Measurements from ENCODE around the gene SPEF2.

The SPEF2 gene

GRCh38 chr5:35656721-35657120 lies 39.1 kb downstream of the SPEF2 start:
- no peak for TF ChIP-seq CTCF (IDR thresholded peaks at IDR 0.05; ENCODE audit: low read depth, low read length)
- no peak overlapping the region for H3K4me3 ChIP-seq (ENCODE audit: low read depth, low read length)
- no peak for DNase-seq (ENCODE audit: low read depth)

- TF ChIP-seq CTCF (IDR thresholded peaks at IDR 0.05; ENCODE audit: low read depth, low read length) (no peak), POLR2A (IDR thresholded peaks at IDR 0.05; ENCODE audit: extremely low read depth, insufficient read length) (no peak), MYC (IDR thresholded peaks at IDR 0.05; ENCODE audit: low read depth, low read length) (no peak)
- TF ChIP-seq, protein P1, sequence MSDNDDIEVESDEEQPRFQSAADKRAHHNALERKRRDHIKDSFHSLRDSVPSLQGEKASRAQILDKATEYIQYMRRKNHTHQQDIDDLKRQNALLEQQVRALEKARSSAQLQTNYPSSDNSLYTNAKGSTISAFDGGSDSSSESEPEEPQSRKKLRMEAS (IDR thresholded peaks at IDR 0.05; ENCODE audit: low read depth, low read length), result no peak
- H3K4me3 ChIP-seq (ENCODE audit: low read depth, low read length), result no peak overlapping the region
- DNase-seq (ENCODE audit: low read depth), result no peak
These were observed 40.2 kb downstream of the SPEF2 start for GRCh38 chr5:35657877-35658276.

DNA sequence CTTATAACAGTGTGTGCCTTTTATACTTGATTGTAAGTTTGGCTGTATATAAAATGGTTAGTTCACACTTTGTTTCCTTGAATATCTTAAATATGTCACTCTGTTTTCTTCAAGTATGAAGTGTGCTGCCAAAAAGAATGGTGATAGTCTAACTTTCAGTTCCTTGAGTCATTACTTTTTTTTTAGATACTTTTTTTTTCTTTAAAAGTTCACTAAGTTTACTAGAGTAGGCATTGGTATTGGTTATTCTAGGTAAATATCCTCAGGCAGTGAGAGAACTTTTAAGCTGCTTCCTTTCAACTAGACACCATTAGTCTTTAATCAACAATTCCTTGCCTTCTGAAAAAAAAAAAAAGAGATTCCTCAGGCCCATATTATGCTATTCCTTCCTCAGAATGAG lies 41.9 kb downstream of the SPEF2 start:
- no peak for DNase-seq (ENCODE audit: low read depth)
- H3K4me3 ChIP-seq (ENCODE audit: low read depth, low read length), result no peak overlapping the region
- no peak for TF ChIP-seq POLR2A (IDR thresholded peaks at IDR 0.05; ENCODE audit: extremely low read depth, insufficient read length)
- TF ChIP-seq CTCF (IDR thresholded peaks at IDR 0.05; ENCODE audit: low read depth, low read length), result no peak
- TF ChIP-seq MYC (IDR thresholded peaks at IDR 0.05; ENCODE audit: low read depth, low read length), result no peak
- TF ChIP-seq, protein P1 (IDR thresholded peaks at IDR 0.05; ENCODE audit: low read depth, low read length), result no peak

GRCh38 chr5:35660451-35660850 lies 42.8 kb downstream of the SPEF2 start:
- TF ChIP-seq, protein P1 (IDR thresholded peaks at IDR 0.05; ENCODE audit: low read depth, low read length), result no peak
- no peak for TF ChIP-seq MYC (IDR thresholded peaks at IDR 0.05; ENCODE audit: low read depth, low read length)
- no peak for DNase-seq (ENCODE audit: low read depth)

GRCh38 chr5:35664584-35664983 lies 46.9 kb downstream of the SPEF2 start:
- TF ChIP-seq POLR2A (IDR thresholded peaks at IDR 0.05; ENCODE audit: extremely low read depth, insufficient read length), result no peak
- TF ChIP-seq, protein P1 (IDR thresholded peaks at IDR 0.05; ENCODE audit: low read depth, low read length), result no peak
- TF ChIP-seq MYC (IDR thresholded peaks at IDR 0.05; ENCODE audit: low read depth, low read length), result no peak
- no peak overlapping the region for H3K4me3 ChIP-seq (ENCODE audit: low read depth, low read length)
- no peak for DNase-seq (ENCODE audit: low read depth)

More at GRCh38 chr5:35660451-35660850, 42.8 kb downstream of the SPEF2 start:
- no peak overlapping the region for H3K4me3 ChIP-seq (ENCODE audit: low read depth, low read length)

DNA sequence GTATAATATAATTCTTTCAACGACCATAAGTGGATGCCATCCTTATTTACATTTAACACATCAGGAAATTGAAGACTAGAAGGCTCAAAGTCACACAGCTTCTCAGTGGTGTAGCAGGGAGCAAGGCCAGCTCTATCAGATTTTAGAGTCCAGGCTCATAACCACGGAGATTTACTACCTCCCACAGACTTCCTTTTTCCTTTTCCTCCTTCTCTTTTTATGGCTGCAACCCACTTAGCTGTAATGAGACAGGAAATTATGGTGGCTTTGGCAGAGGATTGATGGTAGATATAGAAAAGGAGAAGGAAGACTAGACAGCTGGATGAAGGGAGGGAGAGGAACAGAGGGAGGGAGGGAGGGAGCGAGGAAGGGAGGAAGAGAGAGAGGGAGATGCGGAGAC lies 47.4 kb downstream of the SPEF2 start:
- DNase-seq (ENCODE audit: low read depth), result peak; percentile 21
- TF ChIP-seq MYC (IDR thresholded peaks at IDR 0.05; ENCODE audit: low read depth, low read length) (no peak), CTCF (IDR thresholded peaks at IDR 0.05; ENCODE audit: low read depth, low read length) (no peak)

GRCh38 chr5:35668319-35668718 lies 50.7 kb downstream of the SPEF2 start:
- DNase-seq (ENCODE audit: low read depth), result no peak
- H3K4me3 ChIP-seq (ENCODE audit: low read depth, low read length), result no peak overlapping the region
- TF ChIP-seq CTCF (IDR thresholded peaks at IDR 0.05; ENCODE audit: low read depth, low read length) (no peak), POLR2A (IDR thresholded peaks at IDR 0.05; ENCODE audit: extremely low read depth, insufficient read length) (no peak), MYC (IDR thresholded peaks at IDR 0.05; ENCODE audit: low read depth, low read length) (no peak)
- TF ChIP-seq, protein P1 (IDR thresholded peaks at IDR 0.05; ENCODE audit: low read depth, low read length), result no peak

More for the DNA sequence above, 47.4 kb downstream of the SPEF2 start:
- no peak overlapping the region for H3K4me3 ChIP-seq (ENCODE audit: low read depth, low read length)

All from NB4 (cell line).